Nephron progenitor cell (in vitro differentiated cells): ENCODE data around the gene KRT82.
"Not testable (repeated sequence)": the region's sequence is repeated elsewhere in the genome, so short reads cannot be mapped to it uniquely, and the experiment has no call there.

ENCODE experiments used
- DNase-seq: peaks from one replicate; pipeline ENCODE4 v3.0.0; 2021
- H3K27ac Mint-ChIP-seq: 2 replicates; pipeline ENCODE4 v1.8.0; 2021; ENCODE audit warnings: mild to moderate bottlenecking, moderate library complexity, mixed read lengths
- H3K27me3 Mint-ChIP-seq: 2 replicates; pipeline ENCODE4 v1.8.0; 2021; ENCODE audit warnings: mild to moderate bottlenecking, low read depth, mixed read lengths; ENCODE audit not compliant: poor library complexity
- H3K36me3 Mint-ChIP-seq: 2 replicates; pipeline ENCODE4 v1.8.0; 2021; ENCODE audit warnings: low read depth, mixed read lengths
- H3K4me1 Mint-ChIP-seq: 2 replicates; pipeline ENCODE4 v1.8.0; 2021; ENCODE audit warnings: mixed read lengths
- H3K4me3 Mint-ChIP-seq: 2 replicates; pipeline ENCODE4 v1.8.0; 2021; ENCODE audit warnings: mild to moderate bottlenecking, moderate library complexity, mixed read lengths
- H3K9me3 Mint-ChIP-seq: 2 replicates; pipeline ENCODE4 v1.8.0; 2021; ENCODE audit warnings: mild to moderate bottlenecking, moderate library complexity, mixed read lengths
- TF ChIP-seq, protein P1 (sequence below): fragments of 200-600 bp; sonication (generic); IDR thresholded peaks from 2 replicates; pipeline ENCODE4 v1.5.0; 2021; ENCODE audit warnings: antibody characterized with exemption

Gene KRT82

GRCh38 chr12:52405922-52406385 lies at the start of gene KRT82:
Gene KRT82 (minus strand): TSS chr12:52406335. CDS start chr12:52406277, 58 bp downstream.
- DNase-seq = no peak
- H3K27me3 Mint-ChIP-seq = peaks cover 6% of the 10 kb centered on the region
- H3K9me3 Mint-ChIP-seq = peaks cover 15% of the 10 kb centered on the region
- H3K36me3 Mint-ChIP-seq = no peaks in the 10 kb centered on the region
- H3K27ac Mint-ChIP-seq = no peak within 1 kb of the TSS
- TF ChIP-seq, protein P1, sequence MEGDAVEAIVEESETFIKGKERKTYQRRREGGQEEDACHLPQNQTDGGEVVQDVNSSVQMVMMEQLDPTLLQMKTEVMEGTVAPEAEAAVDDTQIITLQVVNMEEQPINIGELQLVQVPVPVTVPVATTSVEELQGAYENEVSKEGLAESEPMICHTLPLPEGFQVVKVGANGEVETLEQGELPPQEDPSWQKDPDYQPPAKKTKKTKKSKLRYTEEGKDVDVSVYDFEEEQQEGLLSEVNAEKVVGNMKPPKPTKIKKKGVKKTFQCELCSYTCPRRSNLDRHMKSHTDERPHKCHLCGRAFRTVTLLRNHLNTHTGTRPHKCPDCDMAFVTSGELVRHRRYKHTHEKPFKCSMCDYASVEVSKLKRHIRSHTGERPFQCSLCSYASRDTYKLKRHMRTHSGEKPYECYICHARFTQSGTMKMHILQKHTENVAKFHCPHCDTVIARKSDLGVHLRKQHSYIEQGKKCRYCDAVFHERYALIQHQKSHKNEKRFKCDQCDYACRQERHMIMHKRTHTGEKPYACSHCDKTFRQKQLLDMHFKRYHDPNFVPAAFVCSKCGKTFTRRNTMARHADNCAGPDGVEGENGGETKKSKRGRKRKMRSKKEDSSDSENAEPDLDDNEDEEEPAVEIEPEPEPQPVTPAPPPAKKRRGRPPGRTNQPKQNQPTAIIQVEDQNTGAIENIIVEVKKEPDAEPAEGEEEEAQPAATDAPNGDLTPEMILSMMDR = no peak
- no peaks in the 10 kb centered on the region for H3K4me1 Mint-ChIP-seq
- no peak within 1 kb of the TSS for H3K4me3 Mint-ChIP-seq

- no peak overlapping the region for H3K4me3 Mint-ChIP-seq
- DNase-seq = no peak
- H3K36me3 Mint-ChIP-seq = no peaks in the 10 kb centered on the region
- H3K27ac Mint-ChIP-seq = no peak overlapping the region
- H3K27me3 Mint-ChIP-seq = no peaks in the 10 kb centered on the region
- no peaks in the 10 kb centered on the region for H3K9me3 Mint-ChIP-seq
- peaks cover 13% of the 10 kb centered on the region for H3K4me1 Mint-ChIP-seq
- TF ChIP-seq, protein P1 = no peak
Observed at GRCh38 chr12:52455821-52456220, 49.7 kb upstream of the KRT82 start.

- no peak for DNase-seq
- Mint-ChIP-seq H3K36me3 (no peaks in the 10 kb centered on the region), H3K9me3 (no peaks in the 10 kb centered on the region), H3K4me3 (no peak overlapping the region), H3K27me3 (no peaks in the 10 kb centered on the region), H3K27ac (no peak overlapping the region), H3K4me1 (peaks cover 13% of the 10 kb centered on the region)
- TF ChIP-seq, protein P1 = no peak
Observed at GRCh38 chr12:52454411-52455201, 48.5 kb upstream of the KRT82 start.

GRCh38 chr12:52452101-52452500 lies 46.0 kb upstream of the KRT82 start, which contains the start of gene KRT6B:
Gene KRT6B (minus strand): TSS chr12:52452146. CDS start chr12:52452078, 68 bp downstream.
- Mint-ChIP-seq H3K27ac (no peak within 1 kb of the TSS), H3K27me3 (peaks cover 4% of the 10 kb centered on the region), H3K36me3 (no peaks in the 10 kb centered on the region), H3K9me3 (no peaks in the 10 kb centered on the region), H3K4me1 (peaks cover 13% of the 10 kb centered on the region), H3K4me3 (no peak within 1 kb of the TSS)
- no peak for DNase-seq
- TF ChIP-seq, protein P1 = no peak

DNA sequence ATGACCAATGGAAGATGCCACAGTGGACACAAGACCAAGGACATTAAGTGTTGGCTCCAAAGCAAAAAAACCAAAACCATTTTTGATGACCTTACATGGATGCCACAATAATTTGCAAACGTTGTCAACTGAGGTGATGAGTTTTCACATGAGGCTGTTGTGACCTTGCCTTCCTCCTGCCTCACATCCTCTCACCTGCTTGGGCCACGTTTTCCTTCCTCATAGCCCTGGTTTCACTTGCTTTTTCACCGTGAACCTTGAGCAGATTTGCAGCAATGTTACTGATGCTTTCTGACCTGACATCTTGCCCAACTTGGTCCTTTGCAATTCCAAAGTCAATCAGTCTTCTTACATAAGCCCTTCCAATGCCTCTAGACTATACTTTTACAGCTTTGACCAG lies 42.1 kb upstream of the KRT82 start:
- H3K9me3 Mint-ChIP-seq = no peaks in the 10 kb centered on the region
- peaks cover 4% of the 10 kb centered on the region for H3K27me3 Mint-ChIP-seq
- no peak overlapping the region for H3K27ac Mint-ChIP-seq
- H3K4me3 Mint-ChIP-seq = no peak overlapping the region
- TF ChIP-seq, protein P1 = no peak
- no peaks in the 10 kb centered on the region for H3K36me3 Mint-ChIP-seq
- no peak for DNase-seq
- peaks cover 4% of the 10 kb centered on the region for H3K4me1 Mint-ChIP-seq

- H3K4me3 Mint-ChIP-seq, H3K27ac Mint-ChIP-seq, H3K9me3 Mint-ChIP-seq, H3K27me3 Mint-ChIP-seq, DNase-seq, H3K36me3 Mint-ChIP-seq: not testable (repeated sequence)
- H3K4me1 Mint-ChIP-seq = peaks cover 14% of the 10 kb centered on the region
Observed at GRCh38 chr12:52447196-52447595, 41.1 kb upstream of the KRT82 start.
